SK-N-SH (cell line): ENCODE measurements around the gene MELK.
A peak's percentile ranks its signal among the peaks of the same experiment; 100 is the strongest.

Source experiments
- POLR2AphosphoS5 ChIP-seq: IDR thresholded peaks from 2 replicates; pipeline ENCODE4 v1.6.1; 2012; ENCODE audit warnings: low read depth, low read length
- SIN3A ChIP-seq: IDR thresholded peaks from 2 replicates; pipeline ENCODE4 v1.6.1; 2012; ENCODE audit warnings: low read depth, mild to moderate bottlenecking, low read length, moderate library complexity, borderline replicate concordance
- TF ChIP-seq, protein P1 (sequence below): fragments of 200-600 bp; sonication (generic); IDR thresholded peaks from 2 replicates; pipeline ENCODE4 v1.6.1; 2017; ENCODE audit warnings: antibody characterized with exemption, mild to moderate bottlenecking, moderate library complexity
- TF ChIP-seq, protein P2 (sequence below): IDR thresholded peaks from 2 replicates; pipeline ENCODE4 v1.4.0; 2012; ENCODE audit warnings: low read depth

DNA sequence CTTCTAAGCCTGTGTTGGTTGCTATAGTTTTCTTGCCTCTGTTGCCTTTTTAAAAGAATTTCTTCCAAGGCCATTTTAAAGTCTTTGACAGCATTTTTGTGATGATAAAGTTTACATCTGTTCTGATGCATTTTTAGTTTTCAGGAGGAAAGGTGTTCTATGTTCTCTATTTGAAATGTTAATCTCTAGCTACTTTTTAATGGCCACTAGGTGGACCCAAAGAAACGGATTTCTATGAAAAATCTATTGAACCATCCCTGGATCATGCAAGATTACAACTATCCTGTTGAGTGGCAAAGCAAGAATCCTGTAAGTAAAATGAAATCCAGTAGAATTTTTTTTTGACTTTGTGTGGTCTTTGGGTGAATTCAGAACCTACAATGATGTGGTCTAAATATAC lies 60.2 kb downstream of the MELK start:
- TF ChIP-seq, protein P1, sequence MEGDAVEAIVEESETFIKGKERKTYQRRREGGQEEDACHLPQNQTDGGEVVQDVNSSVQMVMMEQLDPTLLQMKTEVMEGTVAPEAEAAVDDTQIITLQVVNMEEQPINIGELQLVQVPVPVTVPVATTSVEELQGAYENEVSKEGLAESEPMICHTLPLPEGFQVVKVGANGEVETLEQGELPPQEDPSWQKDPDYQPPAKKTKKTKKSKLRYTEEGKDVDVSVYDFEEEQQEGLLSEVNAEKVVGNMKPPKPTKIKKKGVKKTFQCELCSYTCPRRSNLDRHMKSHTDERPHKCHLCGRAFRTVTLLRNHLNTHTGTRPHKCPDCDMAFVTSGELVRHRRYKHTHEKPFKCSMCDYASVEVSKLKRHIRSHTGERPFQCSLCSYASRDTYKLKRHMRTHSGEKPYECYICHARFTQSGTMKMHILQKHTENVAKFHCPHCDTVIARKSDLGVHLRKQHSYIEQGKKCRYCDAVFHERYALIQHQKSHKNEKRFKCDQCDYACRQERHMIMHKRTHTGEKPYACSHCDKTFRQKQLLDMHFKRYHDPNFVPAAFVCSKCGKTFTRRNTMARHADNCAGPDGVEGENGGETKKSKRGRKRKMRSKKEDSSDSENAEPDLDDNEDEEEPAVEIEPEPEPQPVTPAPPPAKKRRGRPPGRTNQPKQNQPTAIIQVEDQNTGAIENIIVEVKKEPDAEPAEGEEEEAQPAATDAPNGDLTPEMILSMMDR = peak; percentile 77
- TF ChIP-seq, protein P2, sequence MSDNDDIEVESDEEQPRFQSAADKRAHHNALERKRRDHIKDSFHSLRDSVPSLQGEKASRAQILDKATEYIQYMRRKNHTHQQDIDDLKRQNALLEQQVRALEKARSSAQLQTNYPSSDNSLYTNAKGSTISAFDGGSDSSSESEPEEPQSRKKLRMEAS = no peak
- no peak for TF ChIP-seq POLR2AphosphoS5
- no peak for TF ChIP-seq SIN3A
